Epithelial cell of esophagus (primary cell): Measurements from ENCODE around the gene LMNA.
"Not testable (repeated sequence)": the region's sequence is repeated elsewhere in the genome, so short reads cannot be mapped to it uniquely, and the experiment has no call there.

ENCODE experiments used
- DNase-seq: peaks from one replicate; pipeline ENCODE4 v3.0.0; 2010; ENCODE audit warnings: low read depth
- H3K4me3 ChIP-seq: 2 replicates; pipeline ENCODE4 v1.5.1; 2011; ENCODE audit warnings: mild to moderate bottlenecking, low read length, control low read depth
- TF ChIP-seq, protein P1 (sequence below): IDR thresholded peaks from 2 replicates; pipeline ENCODE4 v1.5.1; 2011; ENCODE audit warnings: low read depth, mild to moderate bottlenecking, low read length, control low read depth, inconsistent platforms; ENCODE audit not compliant: insufficient read depth; ENCODE audit errors: missing control alignments

LMNA gene

DNA sequence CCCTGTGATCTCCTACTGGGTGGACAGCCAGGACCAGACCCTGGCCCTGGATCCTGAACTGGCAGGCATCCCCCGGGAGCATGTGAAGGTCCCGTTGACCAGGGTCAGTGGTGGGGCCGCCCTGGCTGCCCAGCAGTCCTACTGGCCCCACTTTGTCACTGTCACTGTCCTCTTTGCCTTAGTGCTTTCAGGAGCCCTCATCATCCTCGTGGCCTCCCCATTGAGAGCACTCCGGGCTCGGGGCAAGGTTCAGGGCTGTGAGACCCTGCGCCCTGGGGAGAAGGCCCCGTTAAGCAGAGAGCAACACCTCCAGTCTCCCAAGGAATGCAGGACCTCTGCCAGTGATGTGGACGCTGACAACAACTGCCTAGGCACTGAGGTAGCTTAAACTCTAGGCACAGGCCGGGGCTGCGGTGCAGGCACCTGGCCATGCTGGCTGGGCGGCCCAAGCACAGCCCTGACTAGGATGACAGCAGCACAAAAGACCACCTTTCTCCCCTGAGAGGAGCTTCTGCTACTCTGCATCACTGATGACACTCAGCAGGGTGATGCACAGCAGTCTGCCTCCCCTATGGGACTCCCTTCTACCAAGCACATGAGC is 62.2 kb downstream of the LMNA start:
- TF ChIP-seq, protein P1, sequence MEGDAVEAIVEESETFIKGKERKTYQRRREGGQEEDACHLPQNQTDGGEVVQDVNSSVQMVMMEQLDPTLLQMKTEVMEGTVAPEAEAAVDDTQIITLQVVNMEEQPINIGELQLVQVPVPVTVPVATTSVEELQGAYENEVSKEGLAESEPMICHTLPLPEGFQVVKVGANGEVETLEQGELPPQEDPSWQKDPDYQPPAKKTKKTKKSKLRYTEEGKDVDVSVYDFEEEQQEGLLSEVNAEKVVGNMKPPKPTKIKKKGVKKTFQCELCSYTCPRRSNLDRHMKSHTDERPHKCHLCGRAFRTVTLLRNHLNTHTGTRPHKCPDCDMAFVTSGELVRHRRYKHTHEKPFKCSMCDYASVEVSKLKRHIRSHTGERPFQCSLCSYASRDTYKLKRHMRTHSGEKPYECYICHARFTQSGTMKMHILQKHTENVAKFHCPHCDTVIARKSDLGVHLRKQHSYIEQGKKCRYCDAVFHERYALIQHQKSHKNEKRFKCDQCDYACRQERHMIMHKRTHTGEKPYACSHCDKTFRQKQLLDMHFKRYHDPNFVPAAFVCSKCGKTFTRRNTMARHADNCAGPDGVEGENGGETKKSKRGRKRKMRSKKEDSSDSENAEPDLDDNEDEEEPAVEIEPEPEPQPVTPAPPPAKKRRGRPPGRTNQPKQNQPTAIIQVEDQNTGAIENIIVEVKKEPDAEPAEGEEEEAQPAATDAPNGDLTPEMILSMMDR: no peak
- no peak overlapping the region for H3K4me3 ChIP-seq

DNA sequence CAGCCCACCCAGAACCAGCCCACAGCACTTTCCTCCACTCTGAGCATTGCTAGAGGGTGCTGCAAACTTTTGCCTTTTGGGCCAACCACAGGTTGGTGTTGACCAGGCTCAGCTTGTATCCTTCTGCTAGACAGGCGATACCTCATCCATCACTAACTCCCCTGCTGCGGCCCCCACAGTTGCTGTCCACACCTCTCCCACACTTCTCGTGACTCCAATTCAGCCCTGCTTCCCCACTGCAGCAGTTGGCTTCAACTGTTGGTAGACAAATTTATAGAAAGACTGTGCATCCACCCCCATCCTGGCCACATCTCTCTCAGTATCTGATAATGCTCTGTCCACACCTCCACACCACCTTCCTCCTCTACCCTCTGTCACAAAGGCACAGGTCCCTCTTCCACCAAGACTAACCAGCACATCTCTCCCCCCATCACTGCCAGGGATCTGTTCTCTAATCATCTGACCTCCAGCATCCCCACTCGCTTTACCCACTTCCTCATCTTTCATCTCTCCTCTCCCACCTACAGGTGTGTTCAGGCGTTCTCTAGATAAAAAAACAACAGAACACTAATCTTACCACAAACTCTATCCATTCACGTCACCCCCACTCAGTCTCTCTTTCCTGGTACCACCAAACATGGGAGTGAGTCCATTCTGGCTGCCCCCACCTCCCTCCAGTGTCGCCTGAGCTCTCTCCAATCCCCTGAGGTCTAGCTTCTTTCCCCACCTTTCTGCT is 63.6 kb downstream of the LMNA start:
- H3K4me3 ChIP-seq: no peak overlapping the region
- DNase-seq: no peak
- TF ChIP-seq, protein P1: no peak

More for the DNA sequence above, 62.2 kb downstream of the LMNA start:
- no peak for DNase-seq

DNA sequence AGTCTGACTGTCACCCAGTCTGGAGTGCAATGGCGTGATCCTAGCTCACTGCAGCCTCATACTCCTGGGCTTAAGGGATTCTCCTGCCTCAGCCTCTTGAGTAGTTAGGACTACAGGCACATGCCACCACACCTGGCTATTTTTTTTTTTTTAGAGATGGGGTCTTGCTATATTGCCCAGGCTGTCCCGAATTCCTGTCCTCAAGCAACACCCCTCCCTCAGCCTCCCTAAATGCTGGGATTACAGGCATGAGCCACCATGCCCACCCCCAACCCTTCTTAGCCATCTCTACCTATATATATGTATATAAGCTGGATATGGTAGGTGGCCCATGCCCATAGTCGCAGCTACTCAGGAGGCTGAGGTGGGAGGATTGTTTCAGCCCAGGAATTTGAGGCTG is 66.0 kb downstream of the LMNA start:
- no peak for DNase-seq

DNA sequence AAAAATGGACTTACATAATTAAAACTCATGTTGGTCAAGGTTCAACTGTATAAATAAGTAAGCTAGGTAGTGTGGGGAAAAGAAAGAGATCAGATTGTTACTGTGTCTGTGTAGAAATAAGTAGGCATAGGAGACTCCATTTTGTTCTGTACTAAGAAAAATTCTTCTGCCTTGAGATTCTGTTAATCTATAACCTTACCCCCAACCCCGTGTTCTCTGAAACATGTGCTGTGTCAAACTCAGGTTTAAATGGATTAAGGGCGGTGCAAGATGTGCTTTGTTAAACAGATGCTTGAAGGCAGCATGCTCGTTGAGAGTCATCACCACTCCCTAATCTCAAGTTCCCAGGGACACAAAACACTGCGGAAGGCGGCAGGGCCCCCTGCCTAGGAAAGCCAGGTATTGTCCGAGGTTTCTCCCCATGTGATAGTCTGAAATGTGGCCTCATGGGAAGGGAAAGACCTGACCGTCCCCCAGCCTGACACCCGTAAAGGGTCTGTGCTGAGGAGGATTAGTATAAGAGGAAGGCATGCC is 66.9 kb downstream of the LMNA start:
- DNase-seq, H3K4me3 ChIP-seq: not testable (repeated sequence)

More for the DNA sequence above, 66.0 kb downstream of the LMNA start:
- H3K4me3 ChIP-seq: no peak overlapping the region
- TF ChIP-seq, protein P1: no peak

DNA sequence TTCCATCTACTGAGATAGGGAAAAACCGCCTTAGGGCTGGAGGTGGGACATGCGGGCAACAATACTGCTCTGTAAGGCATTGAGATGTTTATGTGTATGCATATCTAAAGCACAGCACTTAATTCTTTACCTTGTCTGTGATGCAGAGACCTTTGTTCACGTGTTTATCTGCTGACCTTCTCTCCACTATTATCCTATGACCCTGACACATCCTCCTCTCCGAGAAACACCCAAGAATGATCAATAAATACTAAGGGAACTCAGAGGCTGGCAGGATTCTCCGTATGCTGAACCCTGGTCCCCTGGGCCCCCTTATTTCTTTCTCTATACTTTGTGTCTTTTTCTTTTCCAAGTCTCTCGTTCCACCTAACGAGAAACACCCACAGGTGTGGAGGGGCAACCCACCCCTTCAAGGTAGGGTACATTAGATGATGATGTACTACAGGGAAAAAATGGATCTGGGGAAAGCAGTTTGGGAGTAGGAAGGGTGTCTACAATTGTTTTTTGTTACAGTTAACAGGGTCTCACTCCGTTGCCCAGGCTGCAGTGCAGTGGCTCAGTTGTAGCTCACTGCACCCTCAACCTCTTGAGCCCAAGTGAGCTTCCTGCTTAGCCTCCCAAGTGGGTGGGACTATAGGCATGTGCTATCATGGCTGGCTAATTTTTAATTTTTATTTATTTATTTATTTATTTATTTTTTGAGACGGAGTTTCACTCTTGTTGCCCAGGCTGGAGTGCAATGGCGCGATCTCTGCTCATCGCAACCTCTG is 67.7 kb downstream of the LMNA start:
- not testable (repeated sequence) for H3K4me3 ChIP-seq, DNase-seq

DNA sequence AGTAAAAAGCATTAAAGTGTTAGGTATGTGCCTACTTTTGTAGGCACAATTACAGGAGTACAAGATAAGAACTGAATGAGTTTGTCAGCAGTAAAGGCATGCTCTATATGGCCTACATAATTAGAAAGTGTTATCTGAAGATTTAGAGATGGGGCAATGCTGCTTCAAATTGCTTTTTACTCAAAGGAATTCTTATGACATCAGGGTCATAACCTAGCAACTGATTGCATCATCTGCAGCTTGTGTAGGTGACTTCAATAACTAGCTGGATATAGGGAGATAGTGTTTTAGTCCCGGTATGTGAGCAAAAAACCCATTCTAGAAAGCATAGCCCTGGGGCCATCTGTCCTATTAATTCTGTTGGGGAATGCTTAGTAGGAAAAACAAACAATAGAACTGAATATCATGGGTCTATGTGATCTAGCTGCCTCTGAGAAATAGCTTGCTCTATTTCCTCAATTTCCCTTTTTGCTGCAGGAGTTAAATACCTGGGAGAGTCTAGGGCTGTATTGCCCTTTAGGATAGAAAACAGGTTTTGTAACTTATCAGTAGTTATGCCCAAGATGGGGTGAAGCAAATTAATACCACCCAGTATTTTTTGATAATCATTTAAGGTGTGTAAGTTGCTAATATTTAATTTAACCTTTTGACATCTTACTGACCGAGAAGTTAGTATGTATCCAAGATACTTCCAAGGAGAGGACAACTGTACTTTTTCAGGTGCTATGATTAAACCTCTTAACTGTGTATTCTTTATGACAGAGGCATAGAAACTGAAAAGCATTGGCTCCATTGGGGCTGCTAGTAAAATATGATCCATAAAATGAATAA is 72.1 kb downstream of the LMNA start:
- not testable (repeated sequence) for DNase-seq, H3K4me3 ChIP-seq
